M059J (cell line): ENCODE data around the gene GBGT1. TPM values are rescaled to one million over a fixed set of nuclear protein-coding genes. Genes with fewer than 3 reads are reported as not detected.

Source experiments
- total RNA-seq: library from RNA; depleted of rRNA; stranded (reverse); fragments of >200 nt; shearing (Covaris generic); gene quantifications from 2 replicates; pipeline ENCODE4 v1.2.3, GENCODE V29; 2014; rRNA removed

The GBGT1 gene
- total RNA-seq, 1 experiment from 2014 or later = 0.44 TPM

Other genes with a start within 250 kb of the GBGT1 start
- 21.7 and 29.4 TPM in 2 replicates for gene TSC1, start 219.3 kb downstream of the GBGT1 start, total RNA-seq
- 0.30 TPM in 1 of 2 replicates, not detected in the other for gene GFI1B, start 185.2 kb downstream of the GBGT1 start, total RNA-seq
- gene GTF3C5, start 132.9 kb downstream of the GBGT1 start, total RNA-seq = 53.7 and 81.1 TPM in 2 replicates
- gene CEL, start 101.9 kb downstream of the GBGT1 start, total RNA-seq = 0.17 and 0.39 TPM in 2 replicates
- 6.1 and 11.8 TPM in 2 replicates for gene RALGDS, start 42.7 kb downstream of the GBGT1 start, total RNA-seq
- gene OBP2B, start 45.3 kb upstream of the GBGT1 start, total RNA-seq = not detected in 2 replicates
- gene ABO, start 111.3 kb upstream of the GBGT1 start, total RNA-seq = not detected in 2 replicates
- 4.2 and 12.8 TPM in 2 replicates for gene SURF6, start 172.3 kb upstream of the GBGT1 start, total RNA-seq
- gene MED22, start 184.2 kb upstream of the GBGT1 start, total RNA-seq = 27.8 and 38.9 TPM in 2 replicates
- 1,496 and 1,702 TPM in 2 replicates for gene RPL7A, start 184.3 kb upstream of the GBGT1 start, total RNA-seq
- 26.1 and 29.3 TPM in 2 replicates for gene SURF1, start 192.6 kb upstream of the GBGT1 start, total RNA-seq
- 19.8 and 23.5 TPM in 2 replicates for gene SURF2, start 192.6 kb upstream of the GBGT1 start, total RNA-seq
- 407 and 555 TPM in 2 replicates for gene SURF4, start 212.1 kb upstream of the GBGT1 start, total RNA-seq
- not detected in 2 replicates for gene STKLD1, start 212.5 kb upstream of the GBGT1 start, total RNA-seq